CD4-positive, alpha-beta T cell treated with Interleukin-4 for 4 hours (primary cell): ENCODE results near the gene NKAPD1.
"Not testable (repeated sequence)": the region's sequence is repeated elsewhere in the genome, so short reads cannot be mapped to it uniquely, and the experiment has no call there.

Source experiments
- DNase-seq: peaks from one replicate; pipeline ENCODE4 v3.0.0-alpha.2; 2020

NKAPD1 gene

GRCh38 chr11:112087212-112087611, 13.1 kb downstream of the NKAPD1 start:
- no peak for DNase-seq

DNA sequence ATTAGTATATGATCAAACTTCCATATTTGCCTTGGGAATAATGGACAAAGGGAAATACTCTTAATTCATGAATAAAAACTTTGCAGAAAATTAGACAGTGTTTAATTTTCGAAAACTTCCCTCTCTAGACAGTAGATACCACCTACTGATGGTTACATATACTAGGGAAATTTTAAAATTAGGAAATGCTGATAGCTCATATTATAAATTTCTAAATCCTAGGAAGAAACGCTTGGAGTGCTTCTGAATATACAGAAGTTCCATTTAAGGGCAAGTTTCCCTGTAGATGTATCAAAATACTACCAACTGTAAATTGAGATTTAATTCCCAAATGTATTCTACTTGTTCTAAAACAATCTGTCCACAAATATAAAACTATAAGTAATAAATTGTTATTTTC, 21.2 kb downstream of the NKAPD1 start:
- not testable (repeated sequence) for DNase-seq

- no peak for DNase-seq
Observed at GRCh38 chr11:112096194-112096593, 22.1 kb downstream of the NKAPD1 start.

GRCh38 chr11:112097734-112098528, 23.8 kb downstream of the NKAPD1 start:
- no peak for DNase-seq

GRCh38 chr11:112100462-112100861, 26.4 kb downstream of the NKAPD1 start:
- DNase-seq: no peak

GRCh38 chr11:112103446-112103845, 29.3 kb downstream of the NKAPD1 start:
- DNase-seq: no peak

DNA sequence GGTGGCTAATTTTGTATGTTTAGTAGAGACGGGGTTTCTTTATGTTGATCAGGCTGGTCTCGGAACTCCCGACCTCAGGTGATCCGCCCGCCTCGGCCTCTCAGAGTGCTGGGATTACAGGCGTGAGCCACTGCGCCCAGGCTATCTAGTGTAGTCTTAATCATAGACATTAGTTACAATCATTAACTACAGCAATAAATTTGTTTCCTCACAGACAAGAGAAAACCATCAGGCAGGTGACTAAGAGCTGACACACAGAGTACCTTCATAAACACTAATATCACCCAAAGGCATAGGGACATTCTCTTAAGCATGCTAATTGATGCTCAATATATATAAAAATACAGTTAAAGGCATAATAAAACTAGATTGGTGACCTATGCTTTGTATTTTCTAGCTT, 32.0 kb downstream of the NKAPD1 start:
- no peak for DNase-seq

DNA sequence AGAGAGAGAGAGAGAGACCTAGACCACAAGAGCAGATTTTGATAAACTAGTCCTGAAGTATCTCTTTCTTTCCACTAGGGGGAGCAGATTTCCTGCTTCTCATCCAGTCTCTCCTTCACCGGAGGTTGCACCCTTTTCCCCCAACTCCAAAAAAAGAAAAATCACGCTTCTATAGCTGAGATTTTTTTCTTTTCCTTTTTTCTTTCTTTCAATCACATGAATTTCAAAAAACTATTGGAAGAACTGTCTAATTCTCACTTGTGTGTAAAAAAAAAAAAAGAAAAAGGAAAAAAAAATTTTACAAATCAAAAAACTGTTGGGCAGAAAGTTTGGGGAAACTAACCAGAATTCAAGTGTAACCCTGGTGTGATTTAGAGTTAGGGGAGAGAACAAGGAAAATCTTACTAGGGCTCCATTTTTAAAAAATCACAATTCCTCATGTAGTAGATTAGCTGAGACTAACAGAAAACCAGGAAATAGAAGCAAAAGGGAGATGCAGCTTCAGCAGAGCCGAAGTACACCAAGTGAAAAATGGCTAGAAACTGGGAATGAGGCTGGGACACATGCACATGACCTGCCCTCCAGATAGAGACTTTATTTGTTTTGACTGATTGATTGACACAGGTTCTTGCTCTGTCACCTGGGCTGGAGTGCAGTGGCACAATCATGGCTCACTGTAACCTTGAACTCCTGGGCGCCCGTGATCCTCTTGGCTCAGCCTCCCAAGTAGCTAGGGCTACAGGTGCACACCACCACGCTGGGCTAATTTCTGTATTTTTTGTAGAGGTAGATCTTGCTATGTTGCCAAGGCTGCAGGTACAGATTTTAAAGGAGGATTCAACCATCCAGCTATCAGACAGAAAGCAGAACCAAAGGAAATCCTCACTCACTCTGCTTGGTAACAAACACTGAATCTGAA, 39.7 kb downstream of the NKAPD1 start:
- peak; percentile 48 for DNase-seq

GRCh38 chr11:112114460-112114859, 40.4 kb downstream of the NKAPD1 start:
- no peak for DNase-seq

DNA sequence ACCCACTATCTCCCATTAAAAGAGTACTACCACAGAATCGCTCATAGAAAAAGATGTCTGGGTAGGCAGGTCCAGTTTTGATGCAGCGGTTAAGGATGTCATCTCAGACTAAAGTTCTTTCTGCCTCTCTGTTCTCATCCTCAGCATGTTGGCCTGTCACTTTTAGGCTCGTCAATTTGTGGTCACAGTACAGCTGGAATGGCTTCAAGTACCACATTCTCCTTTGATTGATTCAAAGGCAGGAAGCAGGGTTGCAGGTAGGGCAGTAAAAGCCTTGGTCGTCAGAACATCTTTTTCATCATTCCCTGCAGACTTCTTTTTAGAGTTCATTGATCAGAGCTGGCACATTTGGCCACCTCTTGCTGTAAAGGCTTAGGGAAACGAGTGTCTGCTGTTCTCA, 41.3 kb downstream of the NKAPD1 start:
- no peak for DNase-seq

DNA sequence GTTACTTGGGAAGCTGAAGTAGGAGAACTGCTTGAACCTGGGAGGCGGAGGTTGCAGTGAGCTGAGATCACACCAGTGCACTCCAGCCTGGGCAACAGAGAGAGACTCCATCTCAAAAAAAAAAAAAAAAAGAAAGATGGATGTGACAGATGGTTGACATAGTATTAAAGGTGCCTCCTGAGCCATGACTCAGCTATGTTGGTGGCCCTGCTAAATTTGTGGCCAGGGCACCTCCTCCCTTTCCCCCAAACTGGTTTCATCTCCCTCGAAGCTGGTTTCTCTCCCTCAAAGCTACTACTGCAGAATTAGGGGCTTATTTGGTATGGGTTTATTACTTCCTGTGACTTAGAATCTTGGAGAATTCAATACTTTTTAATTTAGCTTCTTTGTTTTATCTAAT, 44.1 kb downstream of the NKAPD1 start:
- DNase-seq: no peak

- no peak for DNase-seq
Observed at GRCh38 chr11:112121981-112122615, 48.0 kb downstream of the NKAPD1 start.

DNA sequence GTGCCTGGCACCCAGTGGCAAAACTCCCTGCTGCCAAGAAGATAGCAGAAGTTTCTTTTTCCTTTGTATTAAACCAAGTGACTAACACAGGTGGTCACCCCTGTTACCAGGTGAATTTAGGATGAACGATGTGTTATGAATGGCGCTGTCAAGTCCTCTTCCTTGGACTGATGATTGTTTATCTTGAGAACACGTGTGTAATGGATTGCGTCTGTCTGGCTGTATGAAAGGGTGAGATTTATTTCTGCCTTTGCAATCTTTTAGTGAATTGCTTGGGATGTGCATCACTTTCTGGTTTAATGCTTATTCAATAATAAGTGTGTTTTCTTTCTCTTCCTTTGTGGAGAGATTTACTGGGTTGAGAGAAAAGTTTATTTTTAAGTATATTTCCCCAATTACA, 49.0 kb downstream of the NKAPD1 start:
- no peak for DNase-seq

DNA sequence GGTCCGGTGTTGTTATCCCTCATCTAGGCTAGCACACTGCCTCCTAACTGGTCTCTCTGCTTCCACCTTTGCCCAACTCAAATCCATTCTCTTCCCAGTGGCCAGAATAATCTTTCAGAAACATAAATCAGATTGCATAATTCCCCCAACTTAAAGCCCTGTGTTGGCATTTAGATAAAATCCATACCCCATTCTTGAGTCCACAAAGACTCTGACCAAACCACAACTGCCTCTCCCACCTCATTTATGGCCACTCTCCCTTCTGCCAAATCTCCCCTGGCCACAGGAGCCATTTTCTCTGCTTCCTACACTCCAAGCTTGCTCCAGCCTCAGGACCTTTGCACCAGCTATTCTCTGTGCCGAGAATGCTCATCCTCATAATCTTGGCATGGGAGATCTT, 53.0 kb downstream of the NKAPD1 start:
- DNase-seq: no peak

DNA sequence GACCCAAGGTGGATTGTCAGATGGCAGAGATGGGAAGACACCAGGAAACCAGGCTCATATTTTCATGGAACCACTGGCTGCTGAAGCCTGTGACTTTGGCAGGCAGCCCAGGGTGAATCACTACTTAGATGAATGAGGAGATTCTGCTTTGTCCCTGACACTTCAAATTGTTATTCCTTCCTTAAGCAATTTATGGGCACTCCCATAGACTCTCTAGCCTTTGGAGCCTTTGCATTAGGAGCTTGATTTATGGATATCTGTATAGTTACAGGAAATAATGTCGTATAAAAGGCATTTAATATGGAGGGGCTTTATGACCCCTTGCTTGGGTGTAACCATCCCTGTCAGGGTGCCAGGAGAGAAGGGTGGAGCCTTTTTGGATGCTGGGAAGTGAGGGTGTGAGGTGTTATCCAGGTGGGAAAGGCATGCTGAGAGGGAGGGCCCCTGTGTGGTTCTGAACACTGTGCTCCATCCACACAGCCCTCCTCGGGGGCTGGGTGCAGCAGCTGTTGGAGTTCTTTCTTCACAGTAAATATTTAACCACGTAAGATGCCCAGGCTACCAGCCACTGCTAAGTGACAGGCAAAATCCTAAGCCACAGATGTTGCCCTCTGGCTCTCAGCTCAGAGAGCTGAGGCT, 54.5 kb downstream of the NKAPD1 start:
- no peak for DNase-seq

DNA sequence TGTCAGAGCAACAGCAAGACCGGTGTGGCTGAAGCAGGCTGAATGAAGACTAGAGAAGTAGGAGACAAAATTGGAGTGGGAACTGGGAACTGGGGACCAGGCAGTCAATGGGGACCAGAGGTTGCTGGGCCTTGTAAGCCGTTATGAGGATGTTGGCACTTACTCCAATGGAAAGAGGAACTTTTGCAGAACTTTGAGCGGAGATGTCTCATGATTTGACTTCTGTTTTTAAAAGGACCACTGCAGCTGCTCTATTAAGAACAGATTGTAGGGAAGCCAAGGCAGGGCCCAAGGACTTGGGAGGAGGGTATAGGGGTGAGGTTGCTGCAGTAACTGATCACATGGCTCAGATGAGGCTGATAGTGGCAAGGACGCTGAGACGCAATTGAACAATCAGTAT, 55.6 kb downstream of the NKAPD1 start:
- peak; percentile 2 for DNase-seq

GRCh38 chr11:112132737-112133136, 58.6 kb downstream of the NKAPD1 start:
- DNase-seq: no peak

DNA sequence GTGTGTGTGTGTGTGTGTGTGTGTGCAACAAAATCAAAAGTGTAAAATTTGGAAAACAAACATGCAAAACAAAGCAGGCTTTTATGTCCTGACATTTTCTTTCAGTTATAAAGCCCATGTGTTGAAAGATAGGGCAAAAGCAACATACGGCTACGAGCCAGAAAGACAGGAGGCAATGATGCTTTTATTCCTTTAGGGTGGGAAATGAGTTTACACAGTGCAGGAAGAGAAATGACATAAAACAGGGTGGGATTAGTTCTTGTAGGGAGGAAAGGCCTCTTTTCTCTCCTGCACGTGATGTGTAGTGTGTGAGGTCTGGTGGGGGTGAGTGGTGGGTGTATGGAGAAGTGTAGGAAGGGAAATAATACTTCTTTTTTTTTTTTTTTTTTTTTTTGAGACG, 60.4 kb downstream of the NKAPD1 start:
- no peak for DNase-seq
